Suprapubic skin (tissue), 3 donors: ENCODE results near the gene CSF1.

ENCODE experiments used
- POLR2A ChIP-seq, 2 donors: fragments of 450-650 bp; IDR thresholded peaks; one replicate each; pipeline ENCODE4 v1.6.1; 2017; ENCODE audit warnings: antibody characterized with exemption in 2 of 2, mild to moderate bottlenecking in 2 of 2, moderate library complexity in 2 of 2
- TF ChIP-seq, protein P1 (sequence below), 2 donors: fragments of 200-600 bp in 1 of 2; fragments of 450-650 bp in 1 of 2; sonication (generic) in 1 of 2; IDR thresholded peaks; one replicate each; pipeline ENCODE4 v1.5.1; 2016 to 2019; ENCODE audit warnings: antibody characterized with exemption in 2 of 2, mild to moderate bottlenecking in 1 of 2, moderate library complexity in 1 of 2

DNA sequence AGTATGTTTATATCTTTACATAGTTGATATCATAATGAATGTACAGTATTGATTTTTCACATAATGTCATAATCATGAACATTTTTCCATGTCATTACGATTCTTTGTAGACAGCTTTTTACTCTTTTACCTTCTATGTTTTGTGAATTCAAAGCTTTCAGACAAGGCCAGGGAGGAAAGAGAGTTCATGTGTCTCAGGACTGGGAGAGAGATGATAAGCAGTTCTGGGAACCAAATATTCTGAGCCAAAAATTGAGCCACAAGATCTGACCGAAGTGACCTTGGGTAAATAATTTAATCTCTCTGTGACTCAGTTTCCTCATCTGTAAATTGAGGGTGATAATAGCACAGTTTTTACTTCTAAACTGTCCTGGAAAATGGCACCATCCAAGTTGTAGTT is 31.8 kb downstream of the CSF1 start:
- TF ChIP-seq, protein P1, sequence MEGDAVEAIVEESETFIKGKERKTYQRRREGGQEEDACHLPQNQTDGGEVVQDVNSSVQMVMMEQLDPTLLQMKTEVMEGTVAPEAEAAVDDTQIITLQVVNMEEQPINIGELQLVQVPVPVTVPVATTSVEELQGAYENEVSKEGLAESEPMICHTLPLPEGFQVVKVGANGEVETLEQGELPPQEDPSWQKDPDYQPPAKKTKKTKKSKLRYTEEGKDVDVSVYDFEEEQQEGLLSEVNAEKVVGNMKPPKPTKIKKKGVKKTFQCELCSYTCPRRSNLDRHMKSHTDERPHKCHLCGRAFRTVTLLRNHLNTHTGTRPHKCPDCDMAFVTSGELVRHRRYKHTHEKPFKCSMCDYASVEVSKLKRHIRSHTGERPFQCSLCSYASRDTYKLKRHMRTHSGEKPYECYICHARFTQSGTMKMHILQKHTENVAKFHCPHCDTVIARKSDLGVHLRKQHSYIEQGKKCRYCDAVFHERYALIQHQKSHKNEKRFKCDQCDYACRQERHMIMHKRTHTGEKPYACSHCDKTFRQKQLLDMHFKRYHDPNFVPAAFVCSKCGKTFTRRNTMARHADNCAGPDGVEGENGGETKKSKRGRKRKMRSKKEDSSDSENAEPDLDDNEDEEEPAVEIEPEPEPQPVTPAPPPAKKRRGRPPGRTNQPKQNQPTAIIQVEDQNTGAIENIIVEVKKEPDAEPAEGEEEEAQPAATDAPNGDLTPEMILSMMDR (IDR thresholded peaks at IDR 0.05) = no peak
- no peak for TF ChIP-seq POLR2A (IDR thresholded peaks at IDR 0.05)
